ENCODE data around the gene MAPK4.

MAPK4 gene

GRCh38 chr18:50623694-50624352 is 63.9 kb downstream of the MAPK4 start:
- no peak for DNase-seq (ENCODE audit: low spot score)

GRCh38 chr18:50624981-50625380 is 65.1 kb downstream of the MAPK4 start:
- no peak for DNase-seq (ENCODE audit: low spot score)

- DNase-seq (ENCODE audit: low spot score), result no peak
Observed at GRCh38 chr18:50626317-50626716, 66.4 kb downstream of the MAPK4 start.

- DNase-seq (ENCODE audit: low spot score), result no peak
Observed at GRCh38 chr18:50627594-50628532, 68.0 kb downstream of the MAPK4 start.

- no peak for DNase-seq (ENCODE audit: low spot score)
Observed at GRCh38 chr18:50628533-50628905, 68.6 kb downstream of the MAPK4 start.

- no peak for DNase-seq (ENCODE audit: low spot score)
Observed at GRCh38 chr18:50629148-50629631, 69.3 kb downstream of the MAPK4 start.

GRCh38 chr18:50630895-50631294 is 71.0 kb downstream of the MAPK4 start:
- no peak for DNase-seq (ENCODE audit: low spot score)

- no peak for DNase-seq (ENCODE audit: low spot score)
Observed at GRCh38 chr18:50632895-50633515, 73.1 kb downstream of the MAPK4 start.

- no peak for DNase-seq (ENCODE audit: low spot score)
Observed at GRCh38 chr18:50633992-50634391, 74.1 kb downstream of the MAPK4 start.

GRCh38 chr18:50636366-50637057 is 76.6 kb downstream of the MAPK4 start:
- DNase-seq (ENCODE audit: low spot score), result no peak

- no peak for DNase-seq (ENCODE audit: low spot score)
Observed at GRCh38 chr18:50638016-50638883, 78.4 kb downstream of the MAPK4 start.

GRCh38 chr18:50638884-50639420 is 79.1 kb downstream of the MAPK4 start:
- no peak for DNase-seq (ENCODE audit: low spot score)

- no peak for DNase-seq (ENCODE audit: low spot score)
Observed at GRCh38 chr18:50639711-50640110, 79.8 kb downstream of the MAPK4 start.

- DNase-seq (ENCODE audit: low spot score), result no peak
Observed at GRCh38 chr18:50642439-50642838, 82.6 kb downstream of the MAPK4 start.

- no peak for DNase-seq (ENCODE audit: low spot score)
Observed at GRCh38 chr18:50644146-50644545, 84.3 kb downstream of the MAPK4 start.

- DNase-seq (ENCODE audit: low spot score), result no peak
Observed at GRCh38 chr18:50644807-50645206, 84.9 kb downstream of the MAPK4 start.

GRCh38 chr18:50647237-50647636 is 87.3 kb downstream of the MAPK4 start:
- no peak for DNase-seq (ENCODE audit: low spot score)

GRCh38 chr18:50647792-50648191 is 87.9 kb downstream of the MAPK4 start:
- DNase-seq (ENCODE audit: low spot score), result no peak

GRCh38 chr18:50649821-50650220 is 89.9 kb downstream of the MAPK4 start:
- DNase-seq (ENCODE audit: low spot score), result no peak

- DNase-seq (ENCODE audit: low spot score), result no peak
Observed at GRCh38 chr18:50651334-50651733, 91.4 kb downstream of the MAPK4 start.
